Liver (tissue), 9 donors: ENCODE measurements around the gene AGTPBP1. TPM values are rescaled to one million over a fixed set of nuclear protein-coding genes. Genes with fewer than 3 reads are reported as not detected.

Experiments used
- DNase-seq: peaks from one replicate; pipeline ENCODE4 v3.0.0-alpha.2; 2017; ENCODE audit warnings: low spot score
- H3K27ac ChIP-seq, 2 donors: one replicate each; pipeline ENCODE4 v1.7.0; 2013; ENCODE audit warnings: inconsistent platforms in 2 of 2, low read length in 2 of 2, control low read depth in 1 of 2, low read depth in 1 of 2, mild to moderate bottlenecking in 1 of 2
- H3K27me3 ChIP-seq, 4 donors: one replicate each; pipeline versions ENCODE4 v1.6.1 to v1.7.0; 2013; ENCODE audit warnings: low read length in 3 of 4, inconsistent platforms in 1 of 4, mild to moderate bottlenecking in 1 of 4, moderate library complexity in 1 of 4; ENCODE audit not compliant: control insufficient read depth in 4 of 4, insufficient read depth in 4 of 4
- H3K36me3 ChIP-seq, 4 donors: one replicate each; pipeline versions ENCODE4 v1.6.1 to v1.7.0; 2013; ENCODE audit warnings: low read length in 3 of 4, mild to moderate bottlenecking in 3 of 4, low read depth in 1 of 4, moderate library complexity in 1 of 4; ENCODE audit not compliant: control insufficient read depth in 4 of 4, insufficient read depth in 3 of 4
- H3K4me1 ChIP-seq, 4 donors: one replicate each; pipeline versions ENCODE4 v1.6.1 to v1.7.0; 2013; ENCODE audit warnings: low read length in 3 of 4, mild to moderate bottlenecking in 3 of 4, moderate library complexity in 1 of 4; ENCODE audit not compliant: control insufficient read depth in 4 of 4, insufficient read depth in 4 of 4
- H3K4me3 ChIP-seq, 3 donors: one replicate each; pipeline versions ENCODE4 v1.6.1 to v1.7.0; 2013; ENCODE audit warnings: low read length in 3 of 3, control low read depth in 1 of 3, low read depth in 1 of 3, mild to moderate bottlenecking in 1 of 3
- H3K9ac ChIP-seq, 2 donors: one replicate each; pipeline ENCODE4 v1.7.0; 2013; ENCODE audit warnings: low read length in 2 of 2, mild to moderate bottlenecking in 2 of 2, moderate library complexity in 2 of 2, control low read depth in 1 of 2, low read depth in 1 of 2
- H3K9me3 ChIP-seq, 4 donors: one replicate each; pipeline versions ENCODE4 v1.6.1 to v1.7.0; 2013; ENCODE audit warnings: low read length in 3 of 4; ENCODE audit not compliant: control insufficient read depth in 4 of 4
- EGR1 ChIP-seq, 2 donors: IDR thresholded peaks; 2 replicates each; pipeline ENCODE4 v1.6.1; 2016 to 2018; ENCODE audit warnings: antibody characterized with exemption in 2 of 2, low read depth in 2 of 2
- FOXA1 ChIP-seq: IDR thresholded peaks from 2 replicates; pipeline ENCODE4 v1.6.1; 2016; ENCODE audit warnings: antibody characterized with exemption
- FOXA2 ChIP-seq: IDR thresholded peaks from 2 replicates; pipeline ENCODE4 v1.6.1; 2016; ENCODE audit warnings: antibody characterized with exemption
- HNF4A ChIP-seq, 2 donors: conservative IDR thresholded peaks; 2 replicates each; pipeline ENCODE4 v1.6.1; 2016; ENCODE audit warnings: antibody characterized with exemption in 2 of 2, mild to moderate bottlenecking in 2 of 2
- HNF4G ChIP-seq: IDR thresholded peaks from 2 replicates; pipeline ENCODE4 v1.6.1; 2016; ENCODE audit warnings: antibody characterized with exemption
- JUND ChIP-seq, 2 donors: IDR thresholded peaks; 2 replicates each; pipeline ENCODE4 v1.6.1; 2016; ENCODE audit warnings: antibody characterized with exemption in 2 of 2
- NR2F2 ChIP-seq: IDR thresholded peaks from 2 replicates; pipeline ENCODE4 v1.6.1; 2016; ENCODE audit warnings: antibody characterized with exemption
- RAD21 ChIP-seq, 2 donors: IDR thresholded peaks; 2 replicates each; pipeline ENCODE4 v1.6.1; 2016; ENCODE audit warnings: antibody characterized with exemption in 2 of 2, mild to moderate bottlenecking in 2 of 2
- RXRA ChIP-seq, 2 donors: IDR thresholded peaks; 2 replicates each; pipeline ENCODE4 v1.6.1; 2017 to 2018; ENCODE audit warnings: antibody characterized with exemption in 2 of 2, mild to moderate bottlenecking in 1 of 2
- SP1 ChIP-seq: IDR thresholded peaks from 2 replicates; pipeline ENCODE4 v1.6.1; 2018; ENCODE audit warnings: antibody characterized with exemption, mild to moderate bottlenecking
- TAF1 ChIP-seq: conservative IDR thresholded peaks from 2 replicates; pipeline ENCODE4 v1.6.1; 2016; ENCODE audit warnings: antibody characterized with exemption, mild to moderate bottlenecking
- YY1 ChIP-seq: IDR thresholded peaks from 2 replicates; pipeline ENCODE4 v1.6.1; 2016; ENCODE audit warnings: antibody characterized with exemption, mild to moderate bottlenecking
- WGBS: extraction: QIAGEN DNeasy Blood & Tissue Kit; methylation state at CpG from one replicate; pipeline ENCODE4 v1.1.7; 2013; 5-methylcytosine and 5-hydroxymethylcytosine counted together
- polyA plus RNA-seq, 2 donors: library from polyadenylated mRNA; stranded (reverse) in 1 of 2; unstranded in 1 of 2; fragments of 200-250 nt in 1 of 2; fragments of >200 nt in 1 of 2; fragmentation: Nextera tagmentation in 1 of 2; extraction: Ambion mirVana in 1 of 2; gene quantifications; one replicate each; pipeline versions ENCODE4 v1.2.1 to v1.2.3, GENCODE V29; 2013 to 2015
- total RNA-seq, 2 donors: library from RNA; depleted of rRNA; stranded (reverse); fragments of >200 nt; gene quantifications; one replicate each; pipeline ENCODE4 v1.2.3, GENCODE V29; 2014
- TF ChIP-seq, protein P1 (sequence below): IDR thresholded peaks from 2 replicates; pipeline ENCODE4 v1.6.1; 2016; ENCODE audit warnings: antibody characterized with exemption
- TF ChIP-seq, protein P2 (sequence below): IDR thresholded peaks from 2 replicates; pipeline ENCODE4 v1.6.1; 2016; ENCODE audit warnings: antibody characterized with exemption, mild to moderate bottlenecking
- TF ChIP-seq, protein P3 (sequence below): IDR thresholded peaks from 2 replicates; pipeline ENCODE4 v1.6.1; 2016; ENCODE audit warnings: antibody characterized with exemption
- donor health status: healthy.
- donor health status: healthy.
- donor health status: healthy.
- donor health status: healthy.
- donor health status: healthy.

The AGTPBP1 gene
- total and polyA plus RNA-seq, 4 donors, result 2.1 to 14.4 (median 5.7) TPM

DNA sequence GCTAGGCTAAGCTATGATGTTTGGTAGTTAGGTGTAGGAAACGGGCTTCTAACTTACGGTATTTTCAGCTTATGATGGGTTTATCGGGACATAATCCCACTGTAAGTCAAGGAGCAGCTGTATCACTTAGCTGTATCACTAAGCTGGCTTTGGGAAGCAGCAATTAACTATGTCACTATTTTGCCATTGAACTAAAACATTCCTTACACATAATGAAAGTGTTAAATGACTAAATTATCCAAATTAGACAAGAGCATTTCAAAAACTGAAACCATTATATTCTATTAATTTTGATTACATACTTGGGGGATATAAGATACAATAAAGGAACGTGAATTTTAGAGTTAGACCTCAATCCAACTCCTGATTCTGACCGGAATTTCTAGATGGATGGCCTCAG is 188.3 kb downstream of the AGTPBP1 start (continued):
- TF ChIP-seq EGR1 (IDR thresholded peaks at IDR 0.05; ENCODE audit: low read depth in 2 of 2), result no peak

DNA sequence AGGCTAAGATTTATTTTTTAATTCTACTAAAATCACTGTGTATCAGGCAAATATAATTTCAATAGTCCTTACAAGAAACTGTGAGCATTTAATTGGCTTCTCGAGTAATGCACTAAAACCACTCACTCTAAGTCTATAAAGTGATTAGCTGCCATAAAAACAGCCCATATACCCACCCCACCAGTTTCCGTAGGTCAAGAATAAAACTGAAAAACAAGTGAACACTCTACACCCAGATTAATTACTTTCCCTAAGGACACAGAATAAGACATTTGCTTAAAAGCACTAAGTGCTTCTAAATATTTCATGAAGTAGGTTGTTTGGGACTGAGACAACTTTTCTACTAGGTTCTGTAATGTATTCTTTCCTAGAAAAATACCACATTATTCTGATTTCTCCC is 194.2 kb downstream of the AGTPBP1 start:
- H3K4me3 ChIP-seq, result no peak overlapping the region
- no peak overlapping the region for H3K27ac ChIP-seq
- H3K4me1 ChIP-seq, result no peaks in the 10 kb centered on the region
- H3K27me3 ChIP-seq, result no peaks in the 10 kb centered on the region
- H3K36me3 ChIP-seq, result no peaks in the 10 kb centered on the region
- no peaks in the 10 kb centered on the region for H3K9me3 ChIP-seq
- 90% methylated on average over 2 of the region's 2 CpGs for WGBS
- TF ChIP-seq, protein P1, sequence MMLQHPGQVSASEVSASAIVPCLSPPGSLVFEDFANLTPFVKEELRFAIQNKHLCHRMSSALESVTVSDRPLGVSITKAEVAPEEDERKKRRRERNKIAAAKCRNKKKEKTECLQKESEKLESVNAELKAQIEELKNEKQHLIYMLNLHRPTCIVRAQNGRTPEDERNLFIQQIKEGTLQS, result no peak
- H3K9ac ChIP-seq, result no peak overlapping the region
- DNase-seq, result no peak

DNA sequence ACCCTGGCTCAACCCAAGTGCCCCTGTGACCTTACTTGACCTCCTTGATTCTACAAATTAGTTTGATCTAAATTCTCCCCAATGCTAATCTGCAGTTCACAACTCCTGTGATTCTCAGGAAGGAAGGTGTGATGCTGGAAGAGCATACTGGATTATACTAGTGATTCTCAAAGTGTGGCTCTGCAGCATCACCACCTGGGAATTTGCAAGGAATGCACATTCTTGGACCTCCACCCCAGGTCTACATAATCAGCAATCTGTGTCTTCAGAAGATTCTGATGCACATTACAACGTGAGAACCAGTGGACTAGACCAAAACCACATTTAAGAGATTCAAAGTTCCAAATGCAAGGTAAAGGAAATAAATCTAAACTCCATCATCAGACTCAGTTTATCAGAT is 198.6 kb downstream of the AGTPBP1 start:
- Histone ChIP-seq H3K4me3 (no peak overlapping the region), H3K36me3 (no peaks in the 10 kb centered on the region), H3K9me3 (no peaks in the 10 kb centered on the region), H3K4me1 (no peaks in the 10 kb centered on the region), H3K27me3 (no peaks in the 10 kb centered on the region), H3K27ac (no peak overlapping the region), H3K9ac (no peak overlapping the region)
- TF ChIP-seq, protein P2, sequence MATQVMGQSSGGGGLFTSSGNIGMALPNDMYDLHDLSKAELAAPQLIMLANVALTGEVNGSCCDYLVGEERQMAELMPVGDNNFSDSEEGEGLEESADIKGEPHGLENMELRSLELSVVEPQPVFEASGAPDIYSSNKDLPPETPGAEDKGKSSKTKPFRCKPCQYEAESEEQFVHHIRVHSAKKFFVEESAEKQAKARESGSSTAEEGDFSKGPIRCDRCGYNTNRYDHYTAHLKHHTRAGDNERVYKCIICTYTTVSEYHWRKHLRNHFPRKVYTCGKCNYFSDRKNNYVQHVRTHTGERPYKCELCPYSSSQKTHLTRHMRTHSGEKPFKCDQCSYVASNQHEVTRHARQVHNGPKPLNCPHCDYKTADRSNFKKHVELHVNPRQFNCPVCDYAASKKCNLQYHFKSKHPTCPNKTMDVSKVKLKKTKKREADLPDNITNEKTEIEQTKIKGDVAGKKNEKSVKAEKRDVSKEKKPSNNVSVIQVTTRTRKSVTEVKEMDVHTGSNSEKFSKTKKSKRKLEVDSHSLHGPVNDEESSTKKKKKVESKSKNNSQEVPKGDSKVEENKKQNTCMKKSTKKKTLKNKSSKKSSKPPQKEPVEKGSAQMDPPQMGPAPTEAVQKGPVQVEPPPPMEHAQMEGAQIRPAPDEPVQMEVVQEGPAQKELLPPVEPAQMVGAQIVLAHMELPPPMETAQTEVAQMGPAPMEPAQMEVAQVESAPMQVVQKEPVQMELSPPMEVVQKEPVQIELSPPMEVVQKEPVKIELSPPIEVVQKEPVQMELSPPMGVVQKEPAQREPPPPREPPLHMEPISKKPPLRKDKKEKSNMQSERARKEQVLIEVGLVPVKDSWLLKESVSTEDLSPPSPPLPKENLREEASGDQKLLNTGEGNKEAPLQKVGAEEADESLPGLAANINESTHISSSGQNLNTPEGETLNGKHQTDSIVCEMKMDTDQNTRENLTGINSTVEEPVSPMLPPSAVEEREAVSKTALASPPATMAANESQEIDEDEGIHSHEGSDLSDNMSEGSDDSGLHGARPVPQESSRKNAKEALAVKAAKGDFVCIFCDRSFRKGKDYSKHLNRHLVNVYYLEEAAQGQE, result no peak
- TF ChIP-seq EGR1 (IDR thresholded peaks at IDR 0.05; ENCODE audit: low read depth in 2 of 2), result no peak
- no peak for TF ChIP-seq RAD21 (IDR thresholded peaks at IDR 0.05)
- no peak for TF ChIP-seq RXRA (IDR thresholded peaks at IDR 0.05)
- TF ChIP-seq NR2F2, result no peak
- no peak for TF ChIP-seq TAF1
- no peak for TF ChIP-seq FOXA2
- TF ChIP-seq, protein P1, result no peak
- TF ChIP-seq FOXA1, result no peak
- TF ChIP-seq YY1, result no peak
- TF ChIP-seq HNF4G, result no peak
- WGBS, result 80% methylated on average over 1 of the region's 1 CpG
- no peak for DNase-seq

DNA sequence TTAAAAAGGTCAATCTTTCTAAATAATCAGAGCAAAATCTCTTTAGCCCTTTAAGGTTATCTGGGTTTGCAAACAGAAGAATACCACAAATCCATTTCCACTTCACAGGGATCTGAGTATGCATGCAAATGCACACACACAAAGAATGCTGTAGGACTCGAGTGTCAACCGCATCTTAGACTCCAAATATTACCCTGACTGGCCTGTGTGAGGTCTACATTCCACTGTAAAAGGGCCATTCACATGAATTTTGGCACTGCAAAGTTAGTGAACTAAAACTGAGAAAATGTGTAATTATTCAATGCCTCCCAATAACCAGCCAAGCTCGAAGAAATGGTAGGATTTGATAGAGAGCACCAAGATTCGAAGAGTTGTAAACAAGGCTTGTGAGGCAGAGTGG is 199.9 kb downstream of the AGTPBP1 start:
- TF ChIP-seq RXRA (IDR thresholded peaks at IDR 0.05) (no peak), FOXA1 (no peak), TAF1 (no peak), NR2F2 (no peak), HNF4A (conservative IDR thresholded peaks at IDR 0.05) (no peak), HNF4G (no peak), SP1 (no peak), JUND (IDR thresholded peaks at IDR 0.05) (no peak), EGR1 (IDR thresholded peaks at IDR 0.05; ENCODE audit: low read depth in 2 of 2) (no peak), YY1 (no peak)
- TF ChIP-seq, protein P3, sequence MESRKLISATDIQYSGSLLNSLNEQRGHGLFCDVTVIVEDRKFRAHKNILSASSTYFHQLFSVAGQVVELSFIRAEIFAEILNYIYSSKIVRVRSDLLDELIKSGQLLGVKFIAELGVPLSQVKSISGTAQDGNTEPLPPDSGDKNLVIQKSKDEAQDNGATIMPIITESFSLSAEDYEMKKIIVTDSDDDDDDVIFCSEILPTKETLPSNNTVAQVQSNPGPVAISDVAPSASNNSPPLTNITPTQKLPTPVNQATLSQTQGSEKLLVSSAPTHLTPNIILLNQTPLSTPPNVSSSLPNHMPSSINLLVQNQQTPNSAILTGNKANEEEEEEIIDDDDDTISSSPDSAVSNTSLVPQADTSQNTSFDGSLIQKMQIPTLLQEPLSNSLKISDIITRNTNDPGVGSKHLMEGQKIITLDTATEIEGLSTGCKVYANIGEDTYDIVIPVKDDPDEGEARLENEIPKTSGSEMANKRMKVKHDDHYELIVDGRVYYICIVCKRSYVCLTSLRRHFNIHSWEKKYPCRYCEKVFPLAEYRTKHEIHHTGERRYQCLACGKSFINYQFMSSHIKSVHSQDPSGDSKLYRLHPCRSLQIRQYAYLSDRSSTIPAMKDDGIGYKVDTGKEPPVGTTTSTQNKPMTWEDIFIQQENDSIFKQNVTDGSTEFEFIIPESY, result no peak
- no peak for DNase-seq
- H3K27ac ChIP-seq, result no peak overlapping the region

More for the DNA sequence above, 199.9 kb downstream of the AGTPBP1 start:
- no peaks in the 10 kb centered on the region for H3K9me3 ChIP-seq
- H3K4me3 ChIP-seq, result no peak overlapping the region
- 72% methylated on average over 4 of the region's 4 CpGs for WGBS
- no peaks in the 10 kb centered on the region for H3K4me1 ChIP-seq
- no peaks in the 10 kb centered on the region for H3K27me3 ChIP-seq
- H3K9ac ChIP-seq, result no peak overlapping the region
- no peaks in the 10 kb centered on the region for H3K36me3 ChIP-seq
